22Rv1 (cell line): ENCODE data around the gene CRMP1.

Experiments
- H3K27ac ChIP-seq: fragments of 450-650 bp; 2 replicates; pipeline ENCODE4 v1.5.1; 2017
- CTCF ChIP-seq: fragments of 450-650 bp; IDR thresholded peaks from 2 replicates; pipeline ENCODE4 v1.5.1; 2017; ENCODE audit warnings: mild to moderate bottlenecking
- ZFX ChIP-seq: fragments of 450-650 bp; IDR thresholded peaks from 2 replicates; pipeline ENCODE4 v1.6.1; 2017; ENCODE audit warnings: antibody characterized with exemption, borderline replicate concordance

The CRMP1 gene

GRCh38 chr4:5784960-5785611, 107.8 kb downstream of the CRMP1 start:
- H3K27ac ChIP-seq, result no peak overlapping the region
- no peak for TF ChIP-seq CTCF
- TF ChIP-seq ZFX, result no peak

- TF ChIP-seq CTCF (no peak), ZFX (no peak)
- H3K27ac ChIP-seq, result no peak overlapping the region
Observed at GRCh38 chr4:5784021-5784420, 108.9 kb downstream of the CRMP1 start.

- no peak for TF ChIP-seq ZFX
- no peak for TF ChIP-seq CTCF
Observed at GRCh38 chr4:5783486-5783885, 109.4 kb downstream of the CRMP1 start.

GRCh38 chr4:5782829-5783476, 109.9 kb downstream of the CRMP1 start:
- TF ChIP-seq CTCF (no peak), ZFX (no peak)

More at GRCh38 chr4:5783486-5783885, 109.4 kb downstream of the CRMP1 start:
- H3K27ac ChIP-seq, result no peak overlapping the region

GRCh38 chr4:5781691-5782090, 111.2 kb downstream of the CRMP1 start:
- no peak overlapping the region for H3K27ac ChIP-seq
- no peak for TF ChIP-seq CTCF
- TF ChIP-seq ZFX, result no peak

More at GRCh38 chr4:5782829-5783476, 109.9 kb downstream of the CRMP1 start:
- H3K27ac ChIP-seq, result no peak overlapping the region

GRCh38 chr4:5780831-5781480, 111.9 kb downstream of the CRMP1 start:
- no peak overlapping the region for H3K27ac ChIP-seq
- no peak for TF ChIP-seq CTCF
- no peak for TF ChIP-seq ZFX

- H3K27ac ChIP-seq, result no peak overlapping the region
- TF ChIP-seq CTCF (no peak), ZFX (no peak)
Observed at GRCh38 chr4:5776510-5776909, 116.4 kb downstream of the CRMP1 start.
